ENCODE results near the gene ZNF772.

The ZNF772 gene

GRCh38 chr19:57441979-57442752 is 35.2 kb downstream of the ZNF772 start:
- TF ChIP-seq, protein P1, sequence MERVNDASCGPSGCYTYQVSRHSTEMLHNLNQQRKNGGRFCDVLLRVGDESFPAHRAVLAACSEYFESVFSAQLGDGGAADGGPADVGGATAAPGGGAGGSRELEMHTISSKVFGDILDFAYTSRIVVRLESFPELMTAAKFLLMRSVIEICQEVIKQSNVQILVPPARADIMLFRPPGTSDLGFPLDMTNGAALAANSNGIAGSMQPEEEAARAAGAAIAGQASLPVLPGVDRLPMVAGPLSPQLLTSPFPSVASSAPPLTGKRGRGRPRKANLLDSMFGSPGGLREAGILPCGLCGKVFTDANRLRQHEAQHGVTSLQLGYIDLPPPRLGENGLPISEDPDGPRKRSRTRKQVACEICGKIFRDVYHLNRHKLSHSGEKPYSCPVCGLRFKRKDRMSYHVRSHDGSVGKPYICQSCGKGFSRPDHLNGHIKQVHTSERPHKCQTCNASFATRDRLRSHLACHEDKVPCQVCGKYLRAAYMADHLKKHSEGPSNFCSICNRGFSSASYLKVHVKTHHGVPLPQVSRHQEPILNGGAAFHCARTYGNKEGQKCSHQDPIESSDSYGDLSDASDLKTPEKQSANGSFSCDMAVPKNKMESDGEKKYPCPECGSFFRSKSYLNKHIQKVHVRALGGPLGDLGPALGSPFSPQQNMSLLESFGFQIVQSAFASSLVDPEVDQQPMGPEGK (CRISPR knock-in tag; IDR thresholded peaks at IDR 0.05; ENCODE audit: borderline replicate concordance) = no peak
- TF ChIP-seq ZNF8 (CRISPR knock-in tag; IDR thresholded peaks at IDR 0.05) = no peak
- no peak for TF ChIP-seq ZNF565 (CRISPR knock-in tag; conservative IDR thresholded peaks at IDR 0.05; ENCODE audit: low read depth)
- TF ChIP-seq PPARA (CRISPR knock-in tag; IDR thresholded peaks at IDR 0.05; ENCODE audit: borderline replicate concordance) = no peak
- no peak for TF ChIP-seq OSR1 (CRISPR knock-in tag; IDR thresholded peaks at IDR 0.05)
- TF ChIP-seq, protein P2, sequence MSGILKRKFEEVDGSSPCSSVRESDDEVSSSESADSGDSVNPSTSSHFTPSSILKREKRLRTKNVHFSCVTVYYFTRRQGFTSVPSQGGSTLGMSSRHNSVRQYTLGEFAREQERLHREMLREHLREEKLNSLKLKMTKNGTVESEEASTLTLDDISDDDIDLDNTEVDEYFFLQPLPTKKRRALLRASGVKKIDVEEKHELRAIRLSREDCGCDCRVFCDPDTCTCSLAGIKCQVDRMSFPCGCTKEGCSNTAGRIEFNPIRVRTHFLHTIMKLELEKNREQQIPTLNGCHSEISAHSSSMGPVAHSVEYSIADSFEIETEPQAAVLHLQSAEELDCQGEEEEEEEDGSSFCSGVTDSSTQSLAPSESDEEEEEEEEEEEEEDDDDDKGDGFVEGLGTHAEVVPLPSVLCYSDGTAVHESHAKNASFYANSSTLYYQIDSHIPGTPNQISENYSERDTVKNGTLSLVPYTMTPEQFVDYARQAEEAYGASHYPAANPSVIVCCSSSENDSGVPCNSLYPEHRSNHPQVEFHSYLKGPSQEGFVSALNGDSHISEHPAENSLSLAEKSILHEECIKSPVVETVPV (CRISPR knock-in tag; IDR thresholded peaks at IDR 0.05) = no peak
- no peak for TF ChIP-seq CREB5 (CRISPR knock-in tag; IDR thresholded peaks at IDR 0.05; ENCODE audit: low read depth)
- no peak for TF ChIP-seq ZFP3 (CRISPR knock-in tag; IDR thresholded peaks at IDR 0.05)
- TF ChIP-seq TCF4 (CRISPR knock-in tag; IDR thresholded peaks at IDR 0.05; ENCODE audit: borderline replicate concordance) = no peak
- no peak for TF ChIP-seq ZC3H10 (CRISPR knock-in tag; IDR thresholded peaks at IDR 0.05)
- TF ChIP-seq CSDC2 (CRISPR knock-in tag; IDR thresholded peaks at IDR 0.05) = no peak
- no peak for ATAC-seq

- ATAC-seq = no peak
- TF ChIP-seq GLIS3 (CRISPR knock-in tag; IDR thresholded peaks at IDR 0.05) = no peak
- no peak for TF ChIP-seq ZC3H10 (CRISPR knock-in tag; IDR thresholded peaks at IDR 0.05)
- no peak for TF ChIP-seq ISL1 (CRISPR knock-in tag; IDR thresholded peaks at IDR 0.05)
- TF ChIP-seq TOX (CRISPR knock-in tag; IDR thresholded peaks at IDR 0.05; ENCODE audit: borderline replicate concordance) = no peak
- TF ChIP-seq ZFP3 (CRISPR knock-in tag; IDR thresholded peaks at IDR 0.05) = no peak
Observed at GRCh38 chr19:57438925-57439324, 38.4 kb downstream of the ZNF772 start.

DNA sequence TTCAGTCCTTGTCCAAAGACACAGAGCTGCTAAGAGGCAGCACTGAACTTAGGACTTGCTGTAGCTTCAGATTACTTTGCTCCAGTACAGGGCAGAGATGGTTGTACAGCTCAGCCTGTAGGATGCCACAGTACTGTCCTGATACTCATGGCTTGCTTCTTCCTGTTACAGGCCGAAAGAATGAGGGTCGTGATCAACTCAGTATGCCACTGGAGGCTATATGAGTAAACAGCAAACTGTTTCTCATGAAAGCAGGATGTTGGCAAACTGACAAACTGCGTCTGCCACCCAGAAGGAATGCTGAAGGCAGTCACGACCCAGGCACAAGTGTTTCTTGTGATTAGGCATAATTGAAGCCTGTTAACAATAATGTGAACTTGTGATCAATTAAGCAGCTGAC is 39.4 kb downstream of the ZNF772 start:
- TF ChIP-seq, protein P2 (CRISPR knock-in tag; IDR thresholded peaks at IDR 0.05) = no peak
- TF ChIP-seq CSDC2 (CRISPR knock-in tag; IDR thresholded peaks at IDR 0.05) = no peak
- TF ChIP-seq, protein P3, sequence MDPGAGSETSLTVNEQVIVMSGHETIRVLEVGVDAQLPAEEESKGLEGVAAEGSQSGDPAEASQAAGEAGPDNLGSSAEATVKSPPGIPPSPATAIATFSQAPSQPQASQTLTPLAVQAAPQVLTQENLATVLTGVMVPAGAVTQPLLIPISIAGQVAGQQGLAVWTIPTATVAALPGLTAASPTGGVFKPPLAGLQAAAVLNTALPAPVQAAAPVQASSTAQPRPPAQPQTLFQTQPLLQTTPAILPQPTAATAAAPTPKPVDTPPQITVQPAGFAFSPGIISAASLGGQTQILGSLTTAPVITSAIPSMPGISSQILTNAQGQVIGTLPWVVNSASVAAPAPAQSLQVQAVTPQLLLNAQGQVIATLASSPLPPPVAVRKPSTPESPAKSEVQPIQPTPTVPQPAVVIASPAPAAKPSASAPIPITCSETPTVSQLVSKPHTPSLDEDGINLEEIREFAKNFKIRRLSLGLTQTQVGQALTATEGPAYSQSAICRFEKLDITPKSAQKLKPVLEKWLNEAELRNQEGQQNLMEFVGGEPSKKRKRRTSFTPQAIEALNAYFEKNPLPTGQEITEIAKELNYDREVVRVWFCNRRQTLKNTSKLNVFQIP (CRISPR knock-in tag; IDR thresholded peaks at IDR 0.05; ENCODE audit: borderline replicate concordance, low read depth) = no peak
- TF ChIP-seq GLIS3 (CRISPR knock-in tag; IDR thresholded peaks at IDR 0.05) = no peak
- TF ChIP-seq, protein P1 (CRISPR knock-in tag; IDR thresholded peaks at IDR 0.05; ENCODE audit: borderline replicate concordance) = no peak
- no peak for TF ChIP-seq PPARA (CRISPR knock-in tag; IDR thresholded peaks at IDR 0.05; ENCODE audit: borderline replicate concordance)
- TF ChIP-seq SNAI2 (CRISPR knock-in tag; IDR thresholded peaks at IDR 0.05) = no peak
- no peak for TF ChIP-seq ZNF70 (CRISPR knock-in tag; IDR thresholded peaks at IDR 0.05)
- no peak for TF ChIP-seq TOX (CRISPR knock-in tag; IDR thresholded peaks at IDR 0.05; ENCODE audit: borderline replicate concordance)
- ATAC-seq = no peak
